NCI-H2227 treated with DMSO at 0.1 percent for 48 hours (cell line): ENCODE data around the gene PSMD2.

ENCODE experiments used
- DNase-seq: peaks from one replicate; lab custom pipeline; 2025; lab: John Stamatoyannopoulos, UW

The PSMD2 gene

DNA sequence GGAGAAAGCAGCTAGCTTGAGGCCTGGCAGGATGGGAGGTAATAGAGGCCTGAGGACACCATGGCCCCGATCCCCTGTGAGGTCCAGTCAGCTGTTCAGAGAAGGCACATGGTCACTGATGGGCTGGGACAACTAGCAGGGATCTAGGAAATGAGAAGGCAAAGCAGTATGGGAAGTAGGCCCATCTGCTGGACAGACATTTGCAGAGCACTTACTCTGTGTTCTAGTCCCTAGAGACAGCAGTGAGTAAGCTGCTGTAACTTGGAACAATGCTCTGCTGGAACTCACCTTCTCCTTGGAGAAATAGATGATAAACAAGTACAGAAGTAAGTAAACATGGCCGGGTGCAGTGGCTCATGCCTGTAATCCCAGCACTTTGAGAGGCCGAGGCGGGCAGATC is 16.1 kb upstream of the PSMD2 start:
- no peak for DNase-seq

GRCh38 chr3:184283681-184284080 is 15.4 kb upstream of the PSMD2 start:
- DNase-seq = no peak

DNA sequence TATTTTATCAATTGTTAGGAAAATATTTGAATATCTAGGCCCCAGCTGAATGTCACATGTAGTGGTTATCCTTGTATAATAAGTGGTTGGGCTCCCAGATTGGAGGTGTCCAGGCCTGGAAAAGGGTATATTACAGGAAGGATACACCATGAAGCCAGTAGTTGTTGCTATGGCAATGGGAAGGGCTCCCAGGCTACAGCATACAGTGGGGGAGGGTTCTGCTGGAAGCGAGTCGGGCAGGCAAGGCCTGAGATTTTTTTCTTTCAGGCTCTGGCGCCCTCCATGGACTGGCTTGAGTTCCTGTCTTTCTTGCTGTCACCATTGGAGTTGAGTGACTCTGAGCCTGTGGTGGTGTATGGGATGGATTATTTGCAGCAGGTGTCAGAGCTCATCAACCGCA is 14.3 kb upstream of the PSMD2 start:
- peak; percentile 93 for DNase-seq

GRCh38 chr3:184289426-184289938 is 9.6 kb upstream of the PSMD2 start:
- peak; percentile 25 for DNase-seq

DNA sequence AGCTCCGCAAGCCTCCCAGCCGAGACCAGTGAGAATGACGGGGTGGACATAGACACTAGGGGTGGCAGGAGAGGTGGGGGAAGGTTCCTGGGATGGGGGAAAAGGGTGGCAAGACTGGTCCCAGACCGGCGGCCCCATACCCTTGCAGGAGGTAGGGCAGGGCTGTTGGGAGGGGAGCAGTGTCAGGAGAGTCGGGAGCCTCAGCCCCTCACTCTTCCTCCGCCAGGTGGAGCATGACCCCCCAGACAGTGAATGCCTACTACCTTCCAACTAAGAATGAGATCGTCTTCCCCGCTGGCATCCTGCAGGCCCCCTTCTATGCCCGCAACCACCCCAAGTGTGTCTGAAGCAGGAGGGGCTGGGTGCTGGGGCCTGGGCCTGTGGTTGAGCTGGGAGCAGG is 8.7 kb upstream of the PSMD2 start:
- DNase-seq = no peak

GRCh38 chr3:184291044-184291737 is 7.8 kb upstream of the PSMD2 start:
- no peak for DNase-seq

DNA sequence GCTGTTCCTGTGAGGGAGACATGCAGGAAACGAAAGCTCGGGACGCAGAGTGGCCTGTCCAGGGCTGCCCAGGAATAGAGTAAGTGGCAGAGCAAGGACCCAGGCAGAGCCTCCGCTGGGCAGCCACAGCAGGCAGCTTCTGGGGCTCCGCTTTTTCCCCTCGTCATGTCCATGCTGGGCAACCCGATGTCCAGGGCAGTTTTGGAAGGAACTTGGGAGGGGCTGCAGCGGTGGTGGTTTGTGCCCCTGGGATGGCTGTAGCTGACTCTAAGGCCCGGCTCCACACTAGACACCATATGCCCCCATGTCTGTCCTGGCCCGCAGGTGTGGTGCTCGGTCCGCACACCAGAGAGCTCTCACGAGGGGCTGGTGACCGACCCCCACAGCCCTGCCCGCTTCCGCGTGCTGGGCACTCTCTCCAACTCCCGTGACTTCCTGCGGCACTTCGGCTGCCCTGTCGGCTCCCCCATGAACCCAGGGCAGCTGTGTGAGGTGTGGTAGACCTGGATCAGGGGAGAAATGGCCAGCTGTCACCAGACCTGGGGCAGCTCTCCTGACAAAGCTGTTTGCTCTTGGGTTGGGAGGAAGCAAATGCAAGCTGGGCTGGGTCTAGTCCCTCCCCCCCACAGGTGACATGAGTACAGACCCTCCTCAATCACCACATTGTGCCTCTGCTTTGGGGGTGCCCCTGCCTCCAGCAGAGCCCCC is 7.1 kb upstream of the PSMD2 start:
- no peak for DNase-seq

- DNase-seq = no peak
Observed at GRCh38 chr3:184295771-184296170, 3.3 kb upstream of the PSMD2 start.

DNA sequence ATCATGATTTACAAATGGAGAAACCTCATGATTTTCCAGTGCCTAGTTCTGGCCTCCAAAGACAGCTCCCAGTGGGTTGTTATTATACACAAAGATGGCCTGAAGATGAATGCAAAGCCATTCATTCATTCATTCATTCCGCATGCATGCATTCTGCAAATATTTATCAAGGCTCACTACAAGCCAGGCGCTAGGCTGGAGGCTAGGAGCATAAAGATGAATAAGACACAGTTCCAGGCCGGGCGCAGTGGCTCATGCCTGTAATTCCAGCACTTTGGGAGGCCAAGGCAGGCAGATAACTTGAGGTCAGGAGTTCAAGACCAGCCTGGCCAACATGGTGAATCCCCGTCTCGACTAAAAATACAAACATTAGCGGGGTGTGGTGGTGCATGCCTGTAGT is 2.4 kb upstream of the PSMD2 start:
- no peak for DNase-seq

- DNase-seq = no peak
Observed at GRCh38 chr3:184299488-184300377, 692 bp downstream of the PSMD2 start.

GRCh38 chr3:184300378-184300720 is 1.3 kb downstream of the PSMD2 start:
- DNase-seq = no peak

DNA sequence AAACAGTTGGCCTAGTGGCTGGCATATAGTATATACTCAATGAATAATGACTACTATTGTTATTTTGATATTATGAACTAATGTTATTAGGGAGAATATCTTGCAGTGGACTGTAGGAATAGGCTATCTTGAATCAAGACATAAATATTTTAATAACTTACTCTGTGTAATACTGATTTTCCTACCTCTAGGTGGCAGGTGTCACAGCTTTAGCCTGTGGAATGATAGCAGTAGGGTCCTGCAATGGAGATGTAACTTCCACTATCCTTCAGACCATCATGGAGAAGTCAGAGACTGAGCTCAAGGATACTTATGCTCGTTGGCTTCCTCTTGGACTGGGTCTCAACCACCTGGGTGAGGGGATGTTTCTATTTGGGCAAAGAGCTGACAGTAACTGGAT is 6.5 kb downstream of the PSMD2 start:
- no peak for DNase-seq

- no peak for DNase-seq
Observed at GRCh38 chr3:184306341-184306972, 7.4 kb downstream of the PSMD2 start.

DNA sequence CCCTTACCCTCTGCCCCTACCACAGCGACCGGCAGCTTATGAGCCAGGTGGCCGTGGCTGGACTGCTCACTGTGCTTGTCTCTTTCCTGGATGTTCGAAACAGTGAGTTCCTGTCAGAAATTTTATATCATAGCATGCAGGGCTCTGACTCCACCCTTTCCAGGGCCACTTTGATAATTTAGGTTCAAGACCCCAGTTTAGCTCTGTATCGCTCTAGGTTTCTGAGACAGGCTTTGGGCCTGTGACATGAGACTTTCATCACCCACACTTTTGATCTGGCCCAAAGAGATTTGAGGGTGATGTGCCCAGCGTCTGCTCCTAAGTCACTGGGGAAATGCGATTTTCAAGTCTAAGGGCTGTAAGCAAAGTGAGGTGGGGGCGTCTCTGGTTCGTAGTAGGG is 8.9 kb downstream of the PSMD2 start:
- DNase-seq = no peak

DNA sequence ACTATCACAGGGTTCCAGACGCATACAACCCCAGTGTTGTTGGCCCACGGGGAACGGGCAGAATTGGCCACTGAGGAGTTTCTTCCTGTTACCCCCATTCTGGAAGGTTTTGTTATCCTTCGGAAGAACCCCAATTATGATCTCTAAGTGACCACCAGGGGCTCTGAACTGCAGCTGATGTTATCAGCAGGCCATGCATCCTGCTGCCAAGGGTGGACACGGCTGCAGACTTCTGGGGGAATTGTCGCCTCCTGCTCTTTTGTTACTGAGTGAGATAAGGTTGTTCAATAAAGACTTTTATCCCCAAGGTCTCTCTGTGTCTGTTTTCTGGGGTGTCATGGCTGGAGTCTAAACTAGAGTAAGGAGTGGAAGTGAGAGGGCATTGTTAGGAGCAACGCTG is 9.7 kb downstream of the PSMD2 start:
- DNase-seq = no peak

- no peak for DNase-seq
Observed at GRCh38 chr3:184311633-184312032, 12.6 kb downstream of the PSMD2 start.

DNA sequence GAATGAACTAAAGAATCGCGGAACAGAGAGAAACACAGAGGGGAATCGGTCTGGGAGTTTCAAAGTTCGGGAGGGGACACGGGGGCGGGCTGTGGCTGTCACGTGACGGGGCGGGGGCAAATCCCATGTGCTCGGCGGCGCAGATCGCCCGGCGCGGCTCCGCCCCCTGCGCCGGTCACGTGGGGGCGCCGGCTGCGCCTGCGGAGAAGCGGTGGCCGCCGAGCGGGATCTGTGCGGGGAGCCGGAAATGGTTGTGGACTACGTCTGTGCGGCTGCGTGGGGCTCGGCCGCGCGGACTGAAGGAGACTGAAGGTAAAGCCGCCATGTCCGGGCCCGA is 15.3 kb downstream of the PSMD2 start, which contains the start of gene EIF4G1:
Gene EIF4G1 (plus strand): TSS at position 244 of the 337 bp plus-strand sequence. CDS start 1,191 bp downstream, outside the sequence.
- DNase-seq = peak; percentile 96

DNA sequence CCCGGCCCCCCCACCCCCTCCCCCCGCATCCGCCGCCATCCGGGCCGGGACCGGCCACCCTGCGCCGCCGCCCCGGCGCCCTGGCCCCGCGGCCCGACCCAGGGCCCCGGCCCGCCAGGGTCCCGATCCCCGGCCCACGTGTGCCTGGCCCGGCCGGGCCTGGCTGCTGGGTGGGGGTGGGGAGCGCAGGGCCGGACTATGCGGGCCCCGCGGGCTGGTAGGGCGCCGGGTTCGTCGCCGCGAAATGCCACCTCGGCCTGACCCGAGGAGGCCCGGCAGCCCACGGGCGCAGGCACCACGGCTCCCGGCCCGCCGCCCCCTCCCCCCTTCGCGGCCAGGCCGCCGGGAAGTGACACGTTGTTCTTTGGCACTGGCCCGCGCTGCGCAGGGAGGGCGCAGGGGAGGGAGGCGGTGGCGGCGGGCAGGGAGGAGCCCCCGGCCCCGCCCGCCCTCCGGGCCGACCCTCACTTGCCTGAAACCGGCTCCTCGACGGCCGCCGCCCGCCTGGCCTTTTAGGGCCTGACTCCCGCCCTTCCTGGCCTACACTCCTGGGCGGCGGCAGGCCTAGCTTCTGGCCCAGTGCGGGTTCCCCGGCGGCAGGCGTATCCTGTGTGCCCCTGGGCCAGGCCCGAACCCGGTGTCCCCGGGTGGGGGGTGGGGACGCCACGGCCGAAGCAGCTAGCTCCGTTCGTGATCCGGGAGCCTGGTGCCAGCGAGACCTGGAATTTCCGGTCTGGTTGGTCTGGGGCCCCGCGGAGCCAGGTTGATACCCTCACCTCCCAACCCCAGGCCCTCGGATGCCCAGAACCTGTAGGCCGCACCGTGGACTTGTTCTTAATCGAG is 15.9 kb downstream of the PSMD2 start:
- DNase-seq = peak; percentile 5

DNA sequence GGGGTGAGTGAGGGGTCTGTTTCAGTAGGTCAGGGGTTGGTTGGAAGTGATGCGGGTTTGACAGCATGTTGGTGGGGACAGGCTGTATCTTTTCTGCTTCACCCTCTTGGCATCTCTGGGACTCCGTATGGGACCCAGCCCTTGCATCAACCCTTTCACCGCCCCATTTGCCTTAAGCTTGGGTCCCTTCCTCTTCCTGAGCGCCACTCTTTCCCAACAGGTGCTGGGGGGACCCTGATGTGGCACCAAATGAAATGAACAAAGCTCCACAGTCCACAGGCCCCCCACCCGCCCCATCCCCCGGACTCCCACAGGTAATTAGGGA is 16.5 kb downstream of the PSMD2 start:
- no peak for DNase-seq

DNA sequence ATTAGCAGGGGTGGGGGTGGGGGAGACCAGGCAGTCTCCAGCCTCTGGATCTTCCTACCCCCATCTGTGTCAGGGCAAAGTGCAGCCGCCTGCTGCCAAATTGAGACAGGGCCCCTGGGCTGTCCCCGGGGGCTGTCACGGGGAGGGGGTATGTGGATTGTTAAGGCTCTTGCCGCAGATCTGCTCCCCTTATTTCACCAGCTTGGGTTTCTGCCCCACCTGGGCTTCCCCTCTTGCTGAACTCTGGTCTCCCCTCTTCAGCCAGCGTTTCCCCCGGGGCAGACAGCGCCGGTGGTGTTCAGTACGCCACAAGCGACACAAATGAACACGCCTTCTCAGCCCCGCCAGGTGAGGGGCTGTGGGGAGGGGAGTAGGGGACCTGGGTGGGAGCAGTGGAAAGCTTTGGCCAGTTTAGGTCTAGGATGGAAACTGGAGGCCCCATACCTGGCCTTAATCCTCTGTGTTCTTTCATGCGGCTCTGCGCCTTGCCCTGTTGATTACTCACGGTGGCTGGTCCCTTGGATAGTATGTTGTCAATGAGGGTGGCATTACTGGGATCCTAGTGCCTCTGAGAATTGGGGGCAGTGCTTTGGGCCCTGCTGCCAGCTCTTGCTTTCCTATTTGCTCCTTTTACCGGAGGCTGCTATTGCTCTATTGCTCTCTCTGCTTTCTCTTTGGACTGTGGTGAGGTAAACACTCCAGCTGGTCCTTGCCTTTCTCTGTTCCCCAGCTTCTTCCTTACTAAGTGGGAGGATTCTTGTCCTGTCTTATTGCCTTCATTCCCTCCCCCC is 17.0 kb downstream of the PSMD2 start:
- no peak for DNase-seq

DNA sequence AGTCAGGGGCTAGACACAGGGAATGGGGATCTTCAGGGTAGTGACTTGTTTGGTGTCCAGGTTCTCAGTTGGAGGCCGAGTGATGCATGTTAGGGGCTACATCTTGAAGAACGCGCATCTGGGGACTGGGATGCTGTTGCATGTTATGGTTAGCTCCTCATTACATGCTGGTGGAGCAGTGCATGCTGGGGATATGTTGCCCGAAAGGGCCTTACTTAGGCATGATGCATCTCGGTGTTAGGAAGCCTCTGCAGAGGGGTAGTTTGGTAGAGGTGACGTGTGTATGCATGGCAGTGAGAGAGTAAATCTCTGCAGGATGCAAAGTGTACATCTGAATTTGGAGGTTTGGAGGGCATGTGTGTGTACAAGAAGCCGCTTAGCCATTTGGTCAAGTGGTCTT is 17.8 kb downstream of the PSMD2 start:
- DNase-seq = no peak
